IPS-15b (cell line): Measurements from ENCODE around the gene ZNF638.

Experiments used
- H3K27me3 ChIP-seq: one replicate; pipeline ENCODE4 v1.6.1; 2013; ENCODE audit warnings: low read length; ENCODE audit not compliant: control insufficient read depth, insufficient read depth
- H3K36me3 ChIP-seq: one replicate; pipeline ENCODE4 v1.6.1; 2013; ENCODE audit warnings: low read length; ENCODE audit not compliant: control insufficient read depth, insufficient read depth
- H3K4me1 ChIP-seq: one replicate; pipeline ENCODE4 v1.6.1; 2013; ENCODE audit warnings: mild to moderate bottlenecking, low read length; ENCODE audit not compliant: control insufficient read depth, insufficient read depth
- H3K4me3 ChIP-seq: one replicate; pipeline ENCODE4 v1.5.1; 2013; ENCODE audit warnings: low read depth, low read length
- H3K9ac ChIP-seq: one replicate; pipeline ENCODE4 v1.6.1; 2013; ENCODE audit warnings: low read depth, mild to moderate bottlenecking, low read length
- H3K9me3 ChIP-seq: one replicate; pipeline ENCODE4 v1.6.1; 2013; ENCODE audit warnings: mild to moderate bottlenecking, low read length; ENCODE audit not compliant: control insufficient read depth, insufficient read depth

The ZNF638 gene

DNA sequence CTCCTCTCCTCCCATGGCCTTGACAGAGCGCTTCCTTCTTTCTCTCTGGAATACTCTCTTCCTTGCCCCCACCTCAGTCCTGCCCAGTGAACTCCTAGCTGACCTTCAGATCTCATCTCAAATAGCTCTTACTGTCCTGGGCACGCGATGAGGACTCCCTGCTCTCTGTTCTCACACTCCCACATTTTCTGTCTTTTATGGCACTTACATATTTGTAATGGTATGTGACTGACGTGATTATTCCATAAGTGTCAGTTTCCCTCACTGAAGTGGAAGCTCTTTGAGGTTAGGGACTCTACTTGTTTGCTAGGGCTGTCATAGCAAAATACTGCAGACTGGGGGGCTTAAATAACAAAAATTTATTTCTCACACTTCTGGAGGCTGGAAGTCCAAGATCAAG lies 120.1 kb downstream of the ZNF638 start:
- H3K9me3 ChIP-seq, result no peaks in the 10 kb centered on the region
- peaks cover 43% of the 10 kb centered on the region for H3K27me3 ChIP-seq
- no peak overlapping the region for H3K4me3 ChIP-seq
- no peaks in the 10 kb centered on the region for H3K36me3 ChIP-seq
- peaks cover 26% of the 10 kb centered on the region for H3K4me1 ChIP-seq
- H3K9ac ChIP-seq, result no peak overlapping the region

DNA sequence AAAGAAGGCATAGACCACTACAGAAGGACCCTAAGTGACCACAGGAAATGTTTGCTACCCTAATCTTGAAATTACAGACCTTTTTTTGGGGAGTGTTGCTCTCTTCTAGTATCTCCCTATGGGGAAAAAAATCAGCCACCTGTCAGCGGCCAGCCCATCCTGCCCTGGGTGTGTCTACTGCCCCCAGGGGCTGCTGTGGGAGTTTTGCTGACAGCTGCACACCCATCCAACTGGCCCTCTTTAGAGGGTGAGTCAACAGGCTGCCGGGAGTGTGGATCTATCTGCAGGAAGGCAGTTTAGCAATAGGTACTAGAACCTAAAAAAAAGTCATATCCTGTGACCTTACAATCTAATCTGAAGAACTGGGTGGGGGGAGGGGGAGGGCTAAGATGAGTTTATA lies 121.0 kb downstream of the ZNF638 start:
- Histone ChIP-seq H3K36me3 (no peaks in the 10 kb centered on the region), H3K27me3 (peaks cover 45% of the 10 kb centered on the region), H3K4me3 (no peak overlapping the region), H3K4me1 (peaks cover 30% of the 10 kb centered on the region), H3K9me3 (no peaks in the 10 kb centered on the region), H3K9ac (no peak overlapping the region)

DNA sequence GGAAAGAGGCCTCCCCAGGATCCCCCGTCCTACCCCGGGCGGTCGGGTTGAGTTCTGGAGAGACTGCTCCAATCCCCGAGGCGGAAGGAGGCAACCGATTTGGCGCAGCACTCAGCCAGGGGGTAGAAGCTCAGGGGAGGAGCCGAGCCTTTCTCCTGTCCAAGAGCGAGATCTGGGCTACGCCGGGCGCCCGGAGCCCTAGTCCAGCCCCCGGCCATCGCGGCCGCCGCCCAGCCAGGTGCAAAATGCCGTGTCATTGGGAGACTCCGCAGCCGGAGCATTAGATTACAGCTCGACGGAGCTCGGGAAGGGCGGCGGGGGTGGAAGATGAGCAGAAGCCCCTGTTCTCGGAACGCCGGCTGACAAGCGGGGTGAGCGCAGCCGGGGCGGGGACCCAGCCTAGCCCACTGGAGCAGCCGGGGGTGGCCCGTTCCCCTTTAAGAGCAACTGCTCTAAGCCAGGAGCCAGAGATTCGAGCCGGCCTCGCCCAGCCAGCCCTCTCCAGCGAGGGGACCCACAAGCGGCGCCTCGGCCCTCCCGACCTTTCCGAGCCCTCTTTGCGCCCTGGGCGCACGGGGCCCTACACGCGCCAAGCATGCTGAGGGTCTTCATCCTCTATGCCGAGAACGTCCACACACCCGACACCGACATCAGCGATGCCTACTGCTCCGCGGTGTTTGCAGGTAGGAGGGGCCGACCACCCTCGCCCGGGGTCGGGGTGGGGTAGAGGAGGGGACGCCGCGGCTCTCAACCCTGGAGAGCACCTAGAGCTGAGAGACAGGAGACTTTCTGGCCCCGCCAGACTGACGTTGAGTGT lies 122.0 kb downstream of the ZNF638 start, which contains the start of gene DYSF:
Gene DYSF (plus strand): TSS at position 158 of the 817 bp plus-strand sequence.
- H3K9me3 ChIP-seq, result no peaks in the 10 kb centered on the region
- peaks cover 47% of the 10 kb centered on the region for H3K27me3 ChIP-seq
- no peaks in the 10 kb centered on the region for H3K36me3 ChIP-seq
- no peak within 1 kb of the TSS for H3K9ac ChIP-seq
- H3K4me3 ChIP-seq, result peak within 1 kb of the TSS; percentile 64
- peaks cover 30% of the 10 kb centered on the region for H3K4me1 ChIP-seq

DNA sequence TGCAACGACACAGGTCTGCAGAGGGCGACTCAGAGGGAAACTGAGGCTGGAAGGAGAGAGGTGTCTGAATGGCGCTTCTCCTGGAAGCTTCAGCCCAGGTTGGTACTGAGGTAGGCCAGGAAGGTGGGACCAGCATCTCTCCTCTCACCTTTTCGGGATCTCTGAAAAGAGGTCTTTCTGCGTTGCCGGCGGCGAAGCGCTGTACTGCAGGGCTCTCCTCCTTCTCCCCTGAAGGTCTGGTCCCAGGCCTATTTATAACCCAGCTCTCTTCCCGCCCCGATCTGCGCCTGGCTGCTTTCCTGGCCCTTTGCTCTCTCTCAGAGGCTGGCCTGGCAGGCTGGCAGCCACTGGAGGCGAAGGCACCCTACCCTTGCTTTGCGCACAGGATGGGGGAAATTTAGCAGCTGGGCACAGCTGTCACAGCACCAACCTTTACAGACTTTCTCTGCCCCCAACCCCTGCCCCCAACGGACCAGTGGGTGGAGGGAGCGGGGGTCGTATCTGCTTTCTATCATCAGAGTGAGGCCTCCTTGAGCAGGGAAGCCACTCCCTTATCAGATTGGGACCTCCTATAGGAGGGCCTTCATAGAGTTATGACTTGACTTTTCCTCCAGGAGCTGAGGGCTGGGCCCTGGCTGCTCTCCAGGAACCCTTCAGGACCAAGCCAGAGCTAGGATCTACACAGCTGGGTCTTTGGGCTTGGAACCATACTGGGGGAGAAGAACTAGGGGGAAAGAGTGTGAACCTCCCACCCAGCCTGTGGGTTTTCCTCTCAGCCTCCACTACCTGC lies 122.8 kb downstream of the ZNF638 start:
- Histone ChIP-seq H3K9ac (no peak overlapping the region), H3K4me3 (peak overlapping the region; percentile 64), H3K36me3 (no peaks in the 10 kb centered on the region), H3K9me3 (no peaks in the 10 kb centered on the region), H3K4me1 (peaks cover 30% of the 10 kb centered on the region), H3K27me3 (peaks cover 53% of the 10 kb centered on the region)

DNA sequence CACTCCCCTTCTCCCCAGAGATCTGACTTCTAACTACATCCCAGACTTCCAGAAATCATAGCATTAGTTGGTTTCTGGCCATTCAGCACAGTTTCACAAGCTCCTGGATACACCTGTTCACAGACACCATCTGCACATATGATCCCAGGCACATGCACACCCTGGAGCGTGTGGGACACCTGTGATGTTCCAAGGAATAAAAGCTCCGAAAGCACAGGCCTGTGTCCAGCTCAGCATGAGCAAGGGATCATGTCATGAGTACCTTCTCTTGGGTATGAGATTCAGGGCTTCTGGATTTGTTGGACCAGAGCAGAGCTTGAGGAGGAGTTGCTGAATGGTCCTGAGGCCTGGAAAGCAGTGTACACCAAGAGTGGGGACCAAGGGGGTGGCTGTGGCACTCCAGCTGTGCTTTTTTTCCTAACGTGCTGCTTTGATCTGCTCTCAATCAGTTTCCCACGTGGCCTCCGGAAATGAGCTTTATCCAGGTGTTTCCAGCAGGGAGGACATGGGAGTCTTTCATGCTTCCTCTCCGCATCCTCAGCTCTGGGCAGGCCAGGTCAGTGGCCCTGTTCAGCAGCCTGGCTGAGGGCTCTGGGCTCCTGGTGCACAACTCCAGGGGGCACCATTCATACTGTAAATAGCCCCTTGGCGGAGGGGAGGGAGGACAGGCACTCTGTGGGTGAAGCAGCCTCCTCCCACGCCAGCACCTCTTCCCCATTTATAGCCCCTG lies 123.6 kb downstream of the ZNF638 start:
- peak overlapping the region; percentile 8 for H3K4me3 ChIP-seq
- H3K9me3 ChIP-seq, result no peaks in the 10 kb centered on the region
- peaks cover 30% of the 10 kb centered on the region for H3K4me1 ChIP-seq
- peaks cover 53% of the 10 kb centered on the region for H3K27me3 ChIP-seq
- no peaks in the 10 kb centered on the region for H3K36me3 ChIP-seq
- H3K9ac ChIP-seq, result no peak overlapping the region

DNA sequence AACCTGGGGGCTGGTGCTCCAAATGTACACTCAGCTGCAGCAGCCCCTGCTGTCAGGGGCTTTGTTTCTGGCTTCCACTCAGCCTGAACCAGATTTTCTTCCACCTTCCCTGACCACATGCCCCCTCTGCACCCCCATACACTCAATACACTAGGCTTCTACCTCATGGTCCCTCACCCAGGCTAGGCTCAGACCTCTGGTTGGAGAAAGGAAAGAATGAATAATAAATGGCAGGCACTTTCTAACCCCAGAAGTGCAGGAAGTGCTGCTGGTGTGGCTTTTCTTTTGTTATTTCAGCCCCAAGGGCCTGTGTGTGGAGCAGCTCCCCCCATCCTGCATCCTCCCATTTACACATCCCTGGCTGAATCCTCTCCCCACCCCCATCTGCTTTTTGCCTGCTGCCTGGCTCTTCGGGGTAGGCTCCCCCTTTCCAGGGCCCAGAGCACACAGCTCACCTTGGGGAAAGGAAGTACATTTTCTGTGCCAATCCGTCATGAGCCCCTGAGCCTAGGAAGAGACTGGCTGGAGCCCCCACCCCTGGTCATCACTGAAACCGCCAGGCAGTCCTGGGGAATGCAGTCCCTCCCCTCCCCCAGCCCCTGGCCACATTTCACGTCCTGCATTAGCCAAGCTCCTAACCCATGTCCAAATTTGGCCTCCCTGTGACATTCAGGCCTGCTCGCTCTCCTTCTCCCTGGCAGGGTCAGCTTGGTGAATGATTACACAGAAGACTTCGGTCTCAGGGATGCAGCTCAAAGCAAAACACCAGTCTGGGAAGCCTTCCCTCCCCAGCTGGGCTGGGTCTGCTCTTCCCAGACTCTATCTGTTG lies 124.4 kb downstream of the ZNF638 start:
- Histone ChIP-seq H3K9ac (peak overlapping the region; percentile 19), H3K4me3 (peak overlapping the region; percentile 8), H3K27me3 (peaks cover 53% of the 10 kb centered on the region), H3K9me3 (no peaks in the 10 kb centered on the region), H3K4me1 (peaks cover 32% of the 10 kb centered on the region), H3K36me3 (no peaks in the 10 kb centered on the region)

DNA sequence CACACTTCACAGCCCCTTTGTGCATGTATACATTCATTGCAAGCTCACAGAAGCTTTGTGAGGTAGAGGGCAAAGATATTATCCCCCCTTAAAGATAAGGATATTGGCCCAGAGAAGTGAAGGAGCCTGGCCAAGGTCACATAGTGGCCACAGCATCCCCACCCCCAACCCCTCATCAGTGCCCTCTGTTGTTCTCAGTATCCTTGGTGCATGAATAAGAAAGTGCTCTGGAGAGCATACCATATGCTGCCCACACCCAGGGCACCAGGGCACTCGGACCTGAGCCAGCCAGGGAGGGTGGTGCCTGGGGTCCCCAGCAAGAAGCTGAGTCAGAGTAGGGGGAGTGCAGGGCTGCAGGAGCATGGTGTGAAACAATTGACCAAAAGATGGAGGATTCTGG lies 125.0 kb downstream of the ZNF638 start:
- Histone ChIP-seq H3K27me3 (peaks cover 53% of the 10 kb centered on the region), H3K4me1 (peaks cover 34% of the 10 kb centered on the region), H3K36me3 (no peaks in the 10 kb centered on the region), H3K9me3 (no peaks in the 10 kb centered on the region), H3K9ac (no peak overlapping the region), H3K4me3 (no peak overlapping the region)

DNA sequence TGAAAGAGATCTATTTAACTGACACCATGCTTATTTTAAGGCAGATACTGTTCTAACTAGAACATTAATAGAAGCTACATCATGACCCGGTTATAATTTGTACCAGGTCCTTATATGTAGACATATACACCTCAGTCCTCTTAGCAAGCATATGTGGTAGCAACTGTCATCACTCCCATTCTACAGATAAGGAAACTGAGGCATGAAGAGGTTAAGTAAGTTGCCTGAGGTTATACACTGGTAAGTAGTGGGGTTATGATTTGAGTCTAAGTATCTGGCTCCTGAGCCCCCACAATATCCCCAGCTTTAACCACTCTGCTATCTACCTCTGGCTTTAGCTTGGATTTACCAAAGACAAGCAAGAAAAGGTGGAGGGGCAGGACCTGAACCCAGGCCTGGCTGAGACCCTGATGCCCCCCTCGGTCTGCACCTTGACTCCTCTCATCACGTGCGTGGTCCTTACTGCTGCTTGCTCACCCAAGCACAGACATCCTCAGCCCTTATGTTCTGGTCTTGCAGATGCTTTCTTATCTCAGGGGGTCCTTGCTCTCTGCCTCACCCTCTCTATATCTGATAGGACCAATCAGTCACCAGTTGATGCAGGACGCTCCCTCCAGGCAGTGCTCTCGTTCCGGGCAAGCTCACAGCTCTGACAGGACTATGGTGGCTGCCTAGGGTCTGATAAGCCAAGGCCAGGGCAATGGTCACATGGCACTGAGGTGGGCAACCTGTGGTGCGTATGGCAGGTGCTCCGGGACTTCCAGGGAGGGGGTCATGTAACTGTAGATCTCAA lies 125.7 kb downstream of the ZNF638 start:
- Histone ChIP-seq H3K27me3 (peaks cover 53% of the 10 kb centered on the region), H3K4me3 (no peak overlapping the region), H3K9ac (no peak overlapping the region), H3K9me3 (no peaks in the 10 kb centered on the region), H3K4me1 (peaks cover 34% of the 10 kb centered on the region), H3K36me3 (no peaks in the 10 kb centered on the region)

DNA sequence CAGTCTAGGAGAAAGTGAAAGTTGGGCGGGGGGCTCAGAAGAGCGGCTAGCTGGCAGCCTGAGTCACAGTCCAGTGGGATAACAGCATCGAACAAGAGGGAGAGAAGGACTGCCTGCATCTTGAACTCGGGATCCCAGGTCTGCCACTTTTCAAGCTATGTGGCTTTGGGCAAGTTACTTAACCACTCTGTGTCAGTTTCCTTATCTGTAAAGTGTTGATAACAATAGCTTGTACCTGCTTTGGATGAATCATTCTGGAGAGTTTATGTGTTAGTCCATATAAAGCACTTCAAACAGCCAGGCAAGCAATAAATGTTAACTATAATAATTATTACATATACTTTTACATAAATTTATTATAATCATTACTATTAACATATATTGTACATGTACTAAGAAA lies 126.3 kb downstream of the ZNF638 start:
- H3K4me3 ChIP-seq, result no peak overlapping the region
- H3K9me3 ChIP-seq, result no peaks in the 10 kb centered on the region
- H3K27me3 ChIP-seq, result peaks cover 53% of the 10 kb centered on the region
- no peak overlapping the region for H3K9ac ChIP-seq
- H3K36me3 ChIP-seq, result no peaks in the 10 kb centered on the region
- H3K4me1 ChIP-seq, result peaks cover 33% of the 10 kb centered on the region

DNA sequence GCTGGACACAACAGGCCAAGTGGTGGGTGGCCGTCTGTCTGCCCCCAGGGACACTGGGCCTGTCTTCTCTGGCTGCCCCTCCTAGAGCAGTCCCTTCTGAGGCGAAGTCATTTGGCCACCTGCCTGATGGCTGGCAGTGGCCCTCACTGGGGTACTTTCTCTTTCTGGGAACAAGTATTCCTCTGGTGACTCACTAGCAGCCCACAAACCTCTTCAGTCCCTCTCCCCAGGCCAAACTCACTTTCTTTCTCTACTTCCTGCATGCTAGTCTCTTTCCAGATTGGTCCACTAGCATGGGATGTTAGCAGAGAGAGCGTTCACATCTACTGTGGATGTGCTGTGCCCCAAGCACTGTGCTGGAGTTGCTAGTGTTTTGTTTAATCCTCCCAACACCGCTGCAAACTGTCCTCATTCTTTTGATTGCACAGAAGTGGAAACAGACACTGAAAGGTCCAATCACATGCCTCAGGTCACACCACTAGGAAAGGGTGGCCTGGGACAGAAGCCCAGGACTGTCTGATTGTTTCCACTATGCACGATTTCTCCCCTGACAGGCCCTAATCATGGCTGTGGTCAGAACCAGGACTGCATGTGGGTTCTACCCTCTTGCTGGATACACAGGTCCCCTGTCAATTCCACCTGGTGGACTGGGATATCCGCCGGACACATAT lies 127.0 kb downstream of the ZNF638 start:
- peaks cover 31% of the 10 kb centered on the region for H3K4me1 ChIP-seq
- no peaks in the 10 kb centered on the region for H3K36me3 ChIP-seq
- no peak overlapping the region for H3K9ac ChIP-seq
- H3K27me3 ChIP-seq, result peaks cover 58% of the 10 kb centered on the region
- no peak overlapping the region for H3K4me3 ChIP-seq
- no peaks in the 10 kb centered on the region for H3K9me3 ChIP-seq
